Stimulated activated CD8-positive, alpha-beta memory T cell treated with anti-CD3 and anti-CD28 coated beads, Interleukin-2, amount 100 ng/mL, for 1 hour (primary cell): Measurements from ENCODE around the gene UNC119B.

Experiments used
- DNase-seq, 2 donors: peaks; one replicate each; pipeline ENCODE4 v3.0.0-alpha.2; 2020; ENCODE audit warnings: low read depth in 2 of 2

The UNC119B gene

DNA sequence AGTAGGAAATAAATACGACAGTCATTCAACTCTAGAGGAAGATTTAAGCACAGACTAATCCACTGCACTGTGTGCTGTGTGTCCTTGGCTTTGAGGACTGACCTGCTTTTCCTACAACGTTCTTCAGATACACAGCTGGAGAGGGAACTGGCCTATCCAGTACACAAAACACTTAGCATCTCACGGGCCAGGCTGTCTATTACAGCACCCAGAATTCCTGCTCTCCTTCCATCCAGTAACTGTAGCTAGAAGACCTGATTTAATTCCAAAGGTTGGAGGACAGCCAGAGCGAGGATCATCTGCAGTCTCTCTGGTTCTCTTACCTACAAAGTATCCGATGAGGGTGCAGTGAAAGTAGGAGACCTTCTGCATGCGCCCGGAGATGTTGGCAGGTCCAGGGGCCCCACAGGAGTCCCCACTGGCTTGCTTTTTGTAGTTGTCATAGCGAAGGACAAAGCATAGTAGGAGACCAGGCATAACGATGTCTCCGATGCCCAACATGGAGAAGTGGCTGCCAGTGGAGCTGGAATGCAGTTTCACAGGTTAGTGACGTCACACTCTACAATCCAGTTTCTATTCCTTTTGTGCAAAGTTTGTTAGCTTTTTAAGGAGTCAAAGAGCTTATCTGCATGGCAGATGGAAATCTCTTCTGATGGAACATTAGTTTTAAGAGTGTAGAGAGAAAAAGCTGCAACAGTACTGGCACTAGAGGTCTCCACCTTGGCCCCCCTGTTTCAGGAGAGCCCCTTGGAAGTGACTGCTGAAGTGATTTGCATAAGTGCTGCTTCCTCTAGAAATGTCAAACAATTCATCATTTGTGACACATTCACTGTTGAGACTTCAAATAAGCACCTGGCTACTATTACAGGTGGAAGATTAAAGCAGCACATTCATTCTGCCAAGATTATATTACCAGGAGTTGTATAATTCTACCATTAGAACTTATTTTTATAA lies 57.1 kb downstream of the UNC119B start:
- DNase-seq: no peak

GRCh38 chr12:120771097-120771496 lies 60.8 kb downstream of the UNC119B start:
- DNase-seq: no peak
